ENCODE data around the gene CPA5. TPM values are rescaled to one million over a fixed set of nuclear protein-coding genes. Genes with fewer than 3 reads are reported as not detected.

CPA5 gene
- total RNA-seq, 2 experiments from 2014 or later, result not detected

DNA sequence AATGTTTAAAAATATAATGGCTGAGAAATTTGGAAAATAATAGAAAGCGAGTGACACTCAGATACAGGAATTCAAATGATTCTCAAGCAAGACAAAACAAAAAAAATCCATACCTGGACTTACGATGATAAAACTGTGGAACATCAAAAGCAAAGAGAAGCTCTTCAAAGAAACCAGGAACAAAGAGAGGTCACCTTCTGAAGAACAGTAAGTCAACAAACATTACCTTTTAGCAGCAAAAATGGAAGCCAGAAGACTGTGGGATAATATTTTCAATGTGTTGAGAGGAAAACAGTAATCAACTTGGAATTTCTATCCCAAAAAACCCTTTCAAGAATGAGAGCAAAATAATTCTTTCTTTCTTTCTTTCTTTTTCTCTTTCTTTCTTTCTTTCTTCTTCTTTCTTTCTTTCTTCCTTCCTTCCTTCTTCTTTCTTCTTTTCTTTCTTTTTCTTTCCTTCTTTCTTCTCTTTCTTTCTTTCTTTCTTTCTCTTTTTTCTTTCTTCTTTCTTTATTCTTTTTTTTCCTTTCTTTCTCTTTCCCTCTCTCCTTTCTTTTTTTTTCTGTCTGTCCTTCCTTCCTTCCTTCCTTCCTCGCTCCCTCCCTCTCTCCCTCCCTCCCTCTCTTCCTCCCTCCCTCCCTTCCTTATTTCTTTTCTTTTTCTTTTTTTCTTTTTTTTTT is 1.8 kb upstream of the CPA5 start:
- H3K27me3 ChIP-seq (ENCODE audit: control insufficient read depth in 1 of 2, insufficient read depth in 2 of 2, low read length in 2 of 2), result no peaks in the 10 kb centered on the region
- no peak overlapping the region for H3K27ac ChIP-seq (ENCODE audit: low read depth in 1 of 2, low read length in 2 of 2)
- ChIA-PET POLR2A (no interaction called here), CTCF (no interaction called here)
- Mint-ChIP-seq H3K4me3 (no peak overlapping the region), H3K36me3 (ENCODE audit: low read depth) (no peaks in the 10 kb centered on the region), H3K27me3 (no peaks in the 10 kb centered on the region), H3K4me1 (ENCODE audit: low read depth) (no peaks in the 10 kb centered on the region), H3K27ac (no peak overlapping the region), H3K9me3 (no peaks in the 10 kb centered on the region)
- H3K9me3 ChIP-seq (ENCODE audit: control insufficient read depth in 1 of 2, insufficient read depth in 1 of 2, low read length in 2 of 2), result peaks cover 0 to 4% of the 10 kb centered on the region in 2 experiments
- no peaks in the 10 kb centered on the region for H3K4me1 ChIP-seq (ENCODE audit: insufficient read depth, low read length)
- no peaks in the 10 kb centered on the region for H3K36me3 ChIP-seq (ENCODE audit: insufficient read depth, low read length)
- DNase-seq (no peak), ATAC-seq (ENCODE audit: poor library complexity) (no peak)
- H3K4me3 ChIP-seq (ENCODE audit: low read length), result no peak overlapping the region
- intact Hi-C loops (cut with DNase I, micrococcal nuclease), result no loop called here
- TF ChIP-seq, protein P1, sequence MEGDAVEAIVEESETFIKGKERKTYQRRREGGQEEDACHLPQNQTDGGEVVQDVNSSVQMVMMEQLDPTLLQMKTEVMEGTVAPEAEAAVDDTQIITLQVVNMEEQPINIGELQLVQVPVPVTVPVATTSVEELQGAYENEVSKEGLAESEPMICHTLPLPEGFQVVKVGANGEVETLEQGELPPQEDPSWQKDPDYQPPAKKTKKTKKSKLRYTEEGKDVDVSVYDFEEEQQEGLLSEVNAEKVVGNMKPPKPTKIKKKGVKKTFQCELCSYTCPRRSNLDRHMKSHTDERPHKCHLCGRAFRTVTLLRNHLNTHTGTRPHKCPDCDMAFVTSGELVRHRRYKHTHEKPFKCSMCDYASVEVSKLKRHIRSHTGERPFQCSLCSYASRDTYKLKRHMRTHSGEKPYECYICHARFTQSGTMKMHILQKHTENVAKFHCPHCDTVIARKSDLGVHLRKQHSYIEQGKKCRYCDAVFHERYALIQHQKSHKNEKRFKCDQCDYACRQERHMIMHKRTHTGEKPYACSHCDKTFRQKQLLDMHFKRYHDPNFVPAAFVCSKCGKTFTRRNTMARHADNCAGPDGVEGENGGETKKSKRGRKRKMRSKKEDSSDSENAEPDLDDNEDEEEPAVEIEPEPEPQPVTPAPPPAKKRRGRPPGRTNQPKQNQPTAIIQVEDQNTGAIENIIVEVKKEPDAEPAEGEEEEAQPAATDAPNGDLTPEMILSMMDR (IDR thresholded peaks at IDR 0.05), result no peak

DNA sequence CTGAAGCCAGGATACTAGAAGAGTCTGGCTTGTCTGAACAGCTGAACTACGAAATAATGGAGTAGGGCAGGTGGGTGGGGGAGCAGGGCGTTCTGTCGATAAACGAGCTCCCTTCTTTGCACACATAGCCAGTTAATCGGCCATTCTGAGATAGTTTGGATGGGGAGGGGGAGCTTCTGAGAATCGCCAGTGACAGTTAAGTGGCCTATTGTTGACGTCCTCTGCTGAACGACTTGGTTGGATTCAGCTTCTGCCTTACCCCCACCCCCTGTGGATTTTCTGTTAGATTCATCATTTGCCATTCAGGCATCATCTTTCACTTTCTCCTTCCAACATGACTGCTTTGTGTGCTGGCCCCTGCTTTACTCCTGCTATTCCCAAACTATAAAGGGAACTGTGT is 520 bp downstream of the CPA5 start:
- Histone ChIP-seq H3K4me1 (ENCODE audit: insufficient read depth, low read length) (no peaks in the 10 kb centered on the region), H3K9me3 (ENCODE audit: control insufficient read depth in 1 of 2, insufficient read depth in 1 of 2, low read length in 2 of 2) (peaks cover 0 to 4% of the 10 kb centered on the region in 2 experiments), H3K4me3 (ENCODE audit: low read length) (no peak overlapping the region), H3K27me3 (ENCODE audit: control insufficient read depth in 1 of 2, insufficient read depth in 2 of 2, low read length in 2 of 2) (no peaks in the 10 kb centered on the region), H3K36me3 (ENCODE audit: insufficient read depth, low read length) (no peaks in the 10 kb centered on the region), H3K27ac (ENCODE audit: low read depth in 1 of 2, low read length in 2 of 2) (no peak overlapping the region)
- ATAC-seq (ENCODE audit: poor library complexity) (no peak), DNase-seq (no peak)
- no peaks in the 10 kb centered on the region for H3K27me3 Mint-ChIP-seq
- intact Hi-C loops (cut with DNase I, micrococcal nuclease), result no loop called here
- H3K9me3 Mint-ChIP-seq, result no peaks in the 10 kb centered on the region
- POLR2A ChIA-PET, result no interaction called here
- no peaks in the 10 kb centered on the region for H3K36me3 Mint-ChIP-seq (ENCODE audit: low read depth)
- TF ChIP-seq, protein P1 (IDR thresholded peaks at IDR 0.05), result no peak
- H3K4me1 Mint-ChIP-seq (ENCODE audit: low read depth), result no peaks in the 10 kb centered on the region
- H3K27ac Mint-ChIP-seq, result no peak overlapping the region
- CTCF ChIA-PET, result no interaction called here
- H3K4me3 Mint-ChIP-seq, result no peak overlapping the region

DNA sequence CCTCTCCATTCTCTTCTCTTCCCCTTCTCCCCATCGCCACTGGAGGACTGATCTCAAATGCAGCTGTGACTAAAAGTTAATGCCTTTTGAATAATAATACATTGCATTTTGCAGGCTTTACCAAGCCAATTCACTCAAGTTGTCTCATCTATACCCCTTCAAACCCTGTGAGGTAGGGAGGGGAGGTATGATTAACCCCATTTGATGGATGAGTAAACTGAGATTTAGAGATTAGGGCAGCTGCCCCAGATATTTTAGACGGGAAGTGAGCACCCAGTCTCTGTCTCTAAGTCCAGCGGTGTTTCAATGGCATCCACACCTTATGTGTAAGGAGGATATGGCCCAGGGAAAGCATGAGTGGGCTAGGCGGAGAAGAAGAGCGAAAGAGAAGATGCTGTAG is 1.1 kb downstream of the CPA5 start:
- CTCF ChIA-PET, result no interaction called here
- Histone ChIP-seq H3K27ac (ENCODE audit: low read depth in 1 of 2, low read length in 2 of 2) (no peak overlapping the region), H3K4me3 (ENCODE audit: low read length) (no peak overlapping the region), H3K4me1 (ENCODE audit: insufficient read depth, low read length) (peaks cover under 1% of the 10 kb centered on the region), H3K36me3 (ENCODE audit: insufficient read depth, low read length) (no peaks in the 10 kb centered on the region), H3K27me3 (ENCODE audit: control insufficient read depth in 1 of 2, insufficient read depth in 2 of 2, low read length in 2 of 2) (no peaks in the 10 kb centered on the region), H3K9me3 (ENCODE audit: control insufficient read depth in 1 of 2, insufficient read depth in 1 of 2, low read length in 2 of 2) (peaks cover 0 to 4% of the 10 kb centered on the region in 2 experiments)
- H3K27me3 Mint-ChIP-seq, result no peaks in the 10 kb centered on the region
- intact Hi-C loops (cut with DNase I, micrococcal nuclease), result no loop called here
- no peak overlapping the region for H3K4me3 Mint-ChIP-seq
- no peak for ATAC-seq (ENCODE audit: poor library complexity)
- TF ChIP-seq, protein P1 (IDR thresholded peaks at IDR 0.05), result no peak
- DNase-seq, result no peak
- POLR2A ChIA-PET, result no interaction called here
- no peak overlapping the region for H3K27ac Mint-ChIP-seq
- H3K4me1 Mint-ChIP-seq (ENCODE audit: low read depth), result no peaks in the 10 kb centered on the region
- H3K36me3 Mint-ChIP-seq (ENCODE audit: low read depth), result no peaks in the 10 kb centered on the region
- H3K9me3 Mint-ChIP-seq, result no peaks in the 10 kb centered on the region

Data from CD4-positive, alpha-beta T cell (primary cell).